Ovary (tissue), 3 donors: ENCODE data around the gene NEMP1.

Experiments used
- POLR2A ChIP-seq: fragments of 450-650 bp; IDR thresholded peaks from one replicate; pipeline ENCODE4 v1.6.1; 2017; ENCODE audit warnings: antibody characterized with exemption, mild to moderate bottlenecking, moderate library complexity
- TF ChIP-seq, protein P1 (sequence below), 3 donors: fragments of 450-650 bp in 2 of 3; fragments of 200-600 bp in 1 of 3; IDR thresholded peaks; one replicate each; pipeline versions ENCODE4 v1.5.1 to v1.8.0; 2016 to 2022; ENCODE audit warnings: antibody characterized with exemption in 3 of 3, mild to moderate bottlenecking in 1 of 3
- donor health status: DM: no; HTN: no; CAD: no.

DNA sequence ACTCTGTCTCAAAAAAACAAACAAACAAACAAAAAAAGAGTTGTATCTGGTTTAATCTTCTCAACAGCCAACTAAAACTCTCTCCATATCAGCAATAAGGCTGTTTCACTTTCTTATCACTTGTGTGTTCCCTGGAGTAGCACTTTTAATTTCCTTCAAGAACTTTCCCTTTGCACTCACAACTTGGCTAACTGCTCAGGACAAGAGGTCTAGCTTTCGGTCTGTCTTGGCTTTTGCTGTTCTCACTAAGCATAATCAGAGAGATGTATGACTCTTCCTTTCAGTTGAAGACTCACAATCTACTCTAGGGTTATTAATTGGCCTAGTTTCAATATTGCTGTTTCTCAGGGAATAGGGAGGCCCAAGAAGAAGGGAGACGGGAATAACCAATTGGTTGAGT lies 12.3 kb downstream of the NEMP1 start:
- TF ChIP-seq, protein P1, sequence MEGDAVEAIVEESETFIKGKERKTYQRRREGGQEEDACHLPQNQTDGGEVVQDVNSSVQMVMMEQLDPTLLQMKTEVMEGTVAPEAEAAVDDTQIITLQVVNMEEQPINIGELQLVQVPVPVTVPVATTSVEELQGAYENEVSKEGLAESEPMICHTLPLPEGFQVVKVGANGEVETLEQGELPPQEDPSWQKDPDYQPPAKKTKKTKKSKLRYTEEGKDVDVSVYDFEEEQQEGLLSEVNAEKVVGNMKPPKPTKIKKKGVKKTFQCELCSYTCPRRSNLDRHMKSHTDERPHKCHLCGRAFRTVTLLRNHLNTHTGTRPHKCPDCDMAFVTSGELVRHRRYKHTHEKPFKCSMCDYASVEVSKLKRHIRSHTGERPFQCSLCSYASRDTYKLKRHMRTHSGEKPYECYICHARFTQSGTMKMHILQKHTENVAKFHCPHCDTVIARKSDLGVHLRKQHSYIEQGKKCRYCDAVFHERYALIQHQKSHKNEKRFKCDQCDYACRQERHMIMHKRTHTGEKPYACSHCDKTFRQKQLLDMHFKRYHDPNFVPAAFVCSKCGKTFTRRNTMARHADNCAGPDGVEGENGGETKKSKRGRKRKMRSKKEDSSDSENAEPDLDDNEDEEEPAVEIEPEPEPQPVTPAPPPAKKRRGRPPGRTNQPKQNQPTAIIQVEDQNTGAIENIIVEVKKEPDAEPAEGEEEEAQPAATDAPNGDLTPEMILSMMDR (IDR thresholded peaks at IDR 0.05) = no peak
- TF ChIP-seq POLR2A = no peak
